Stimulated activated CD8-positive, alpha-beta memory T cell treated with anti-CD3 and anti-CD28 coated beads, Interleukin-15, amount 100 ng/mL, for 24 hours (primary cell): ENCODE data around the gene IFNAR1.

ENCODE experiments used
- DNase-seq: peaks from one replicate; pipeline ENCODE4 v3.0.0-alpha.2; 2020; ENCODE audit warnings: low read depth

The IFNAR1 gene

GRCh38 chr21:33402001-33402979, 77.5 kb downstream of the IFNAR1 start:
- DNase-seq, result no peak

- DNase-seq, result no peak
Measured at GRCh38 chr21:33403128-33403785, 78.5 kb downstream of the IFNAR1 start, which contains the start of gene IFNGR2. IFNGR2 (plus strand) TSS chr21:33403413; CDS start chr21:33403544, 131 bp downstream.

GRCh38 chr21:33403786-33404585, 79.2 kb downstream of the IFNAR1 start:
- no peak for DNase-seq

- DNase-seq, result no peak
Measured at GRCh38 chr21:33406493-33406892, 81.7 kb downstream of the IFNAR1 start.
